SK-N-SH treated with all-trans-retinoic acid at 6 μM for 48 hours (cell line): ENCODE measurements around the gene TRIP6.

Experiments
- ATAC-seq: fragments of 200-7000 bp; cut with Tn5 transposase; 3 replicates; pipeline ENCODE4 v1.9.1; 2020; ENCODE audit warnings: mild to moderate bottlenecking, moderate library complexity
- ARNTL ChIP-seq: fragments of 450-650 bp; formaldehyde crosslinking; IDR thresholded peaks from 2 replicates; pipeline ENCODE4 v1.5.0; 2020; ENCODE audit warnings: low read depth, mild to moderate bottlenecking, moderate library complexity, borderline replicate concordance
- CREB5 ChIP-seq: fragments of 250-450 bp; sonication (Bioruptor Pico); IDR thresholded peaks from 2 replicates; pipeline ENCODE4 v1.5.1; 2020; ENCODE audit warnings: low read depth, mild to moderate bottlenecking, moderate library complexity
- CSDC2 ChIP-seq: fragments of 250-450 bp; sonication (Bioruptor Pico); IDR thresholded peaks from 2 replicates; pipeline ENCODE4 v1.5.0; 2020; ENCODE audit warnings: mild to moderate bottlenecking, moderate library complexity
- ESRRG ChIP-seq: fragments of 250-450 bp; sonication (Bioruptor Pico); IDR thresholded peaks from 2 replicates; pipeline ENCODE4 v1.6.1; 2021; ENCODE audit warnings: mild to moderate bottlenecking
- GLIS3 ChIP-seq: fragments of 250-450 bp; sonication (Bioruptor Pico); IDR thresholded peaks from 2 replicates; pipeline ENCODE4 v1.5.0; 2020; ENCODE audit warnings: mild to moderate bottlenecking, moderate library complexity
- ISL1 ChIP-seq: fragments of 250-450 bp; sonication (Bioruptor Pico); IDR thresholded peaks from 2 replicates; pipeline ENCODE4 v2.1.2; 2022; ENCODE audit warnings: mild to moderate bottlenecking, moderate library complexity
- PPARA ChIP-seq: fragments of 250-450 bp; sonication (Bioruptor Pico); IDR thresholded peaks from 2 replicates; pipeline ENCODE4 v1.5.0; 2020; ENCODE audit warnings: mild to moderate bottlenecking, borderline replicate concordance
- RARB ChIP-seq: fragments of 250-450 bp; sonication (Bioruptor Pico); IDR thresholded peaks from 2 replicates; pipeline ENCODE4 v1.8.0; 2021; ENCODE audit warnings: mild to moderate bottlenecking, moderate library complexity
- SNAI2 ChIP-seq: fragments of 250-450 bp; sonication (Bioruptor Pico); IDR thresholded peaks from 2 replicates; pipeline ENCODE4 v1.5.0; 2020; ENCODE audit warnings: mild to moderate bottlenecking, moderate library complexity
- TCF4 ChIP-seq: fragments of 250-450 bp; sonication (Bioruptor Pico); IDR thresholded peaks from 2 replicates; pipeline ENCODE4 v1.8.0; 2021; ENCODE audit warnings: mild to moderate bottlenecking, moderate library complexity, borderline replicate concordance
- TOX ChIP-seq: fragments of 250-450 bp; sonication (Bioruptor Pico); IDR thresholded peaks from 2 replicates; pipeline ENCODE4 v1.8.0; 2021; ENCODE audit warnings: mild to moderate bottlenecking, moderate library complexity, borderline replicate concordance
- ZC3H10 ChIP-seq: fragments of 250-450 bp; sonication (Bioruptor Pico); IDR thresholded peaks from 2 replicates; pipeline ENCODE4 v1.5.1; 2021; ENCODE audit warnings: mild to moderate bottlenecking, moderate library complexity
- ZFP3 ChIP-seq: fragments of 250-450 bp; sonication (Bioruptor Pico); IDR thresholded peaks from 2 replicates; pipeline ENCODE4 v1.5.0; 2020; ENCODE audit warnings: mild to moderate bottlenecking, moderate library complexity
- ZFP30 ChIP-seq: fragments of 450-650 bp; formaldehyde crosslinking; IDR thresholded peaks from 2 replicates; pipeline ENCODE4 v1.5.0; 2022; ENCODE audit warnings: mild to moderate bottlenecking, moderate library complexity
- ZNF565 ChIP-seq: fragments of 450-650 bp; formaldehyde crosslinking; conservative IDR thresholded peaks from 2 replicates; pipeline ENCODE4 v1.5.0; 2020; ENCODE audit warnings: low read depth, mild to moderate bottlenecking, moderate library complexity
- ZNF70 ChIP-seq: fragments of 450-650 bp; formaldehyde crosslinking; IDR thresholded peaks from 2 replicates; pipeline ENCODE4 v1.5.0; 2020; ENCODE audit warnings: mild to moderate bottlenecking, moderate library complexity
- ZNF8 ChIP-seq: fragments of 450-650 bp; formaldehyde crosslinking; IDR thresholded peaks from 2 replicates; pipeline ENCODE4 v1.5.0; 2020; ENCODE audit warnings: mild to moderate bottlenecking, moderate library complexity
- TF ChIP-seq, protein P1 (sequence below): fragments of 250-450 bp; sonication (Bioruptor Pico); IDR thresholded peaks from 2 replicates; pipeline ENCODE4 v1.8.0; 2021; ENCODE audit warnings: low read depth, mild to moderate bottlenecking, moderate library complexity, borderline replicate concordance
- TF ChIP-seq, protein P2 (sequence below): fragments of 250-450 bp; sonication (Bioruptor Pico); IDR thresholded peaks from 2 replicates; pipeline ENCODE4 v1.8.0; 2020; ENCODE audit warnings: mild to moderate bottlenecking, moderate library complexity, borderline replicate concordance
- TF ChIP-seq, protein P3 (sequence below): fragments of 250-450 bp; sonication (Bioruptor Pico); IDR thresholded peaks from 2 replicates; pipeline ENCODE4 v1.5.1; 2021; ENCODE audit warnings: mild to moderate bottlenecking, moderate library complexity

TRIP6 gene

GRCh38 chr7:100896732-100897608 is 29.8 kb downstream of the TRIP6 start:
- peak; percentile 57 for ATAC-seq

DNA sequence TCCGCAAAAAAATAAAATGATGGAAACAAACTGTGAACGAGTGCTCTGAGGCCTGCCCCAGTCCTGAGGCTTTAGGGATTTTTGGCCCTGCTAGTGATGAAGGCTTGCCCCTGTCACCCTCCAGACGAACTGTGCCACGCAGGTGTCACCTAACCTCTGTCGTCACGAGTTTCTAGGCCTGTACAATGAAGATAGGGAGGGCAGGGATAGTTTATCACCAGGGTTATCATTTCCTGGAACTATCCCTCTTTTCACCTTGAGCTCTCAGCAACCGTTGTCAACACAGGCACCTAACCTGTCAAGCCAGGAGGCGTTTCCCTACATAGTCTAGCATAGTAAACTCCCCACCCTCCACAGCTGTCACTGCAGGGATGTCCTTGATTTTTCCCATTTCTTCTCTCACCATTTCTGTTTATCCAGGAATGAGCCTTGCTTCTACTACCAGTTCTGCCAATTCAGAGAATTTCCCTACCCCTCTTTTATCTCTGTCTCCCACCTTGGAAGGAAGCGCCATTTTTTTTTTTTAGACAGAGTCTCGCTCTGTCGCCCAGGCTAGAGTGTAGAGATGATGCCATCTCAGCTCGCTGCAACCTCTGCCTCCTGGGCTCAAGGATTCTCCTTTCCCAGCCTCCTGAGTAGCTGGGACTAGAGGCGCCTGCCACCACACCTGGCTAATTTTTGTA is 30.7 kb downstream of the TRIP6 start:
- no peak for ATAC-seq
- TF ChIP-seq, protein P1, sequence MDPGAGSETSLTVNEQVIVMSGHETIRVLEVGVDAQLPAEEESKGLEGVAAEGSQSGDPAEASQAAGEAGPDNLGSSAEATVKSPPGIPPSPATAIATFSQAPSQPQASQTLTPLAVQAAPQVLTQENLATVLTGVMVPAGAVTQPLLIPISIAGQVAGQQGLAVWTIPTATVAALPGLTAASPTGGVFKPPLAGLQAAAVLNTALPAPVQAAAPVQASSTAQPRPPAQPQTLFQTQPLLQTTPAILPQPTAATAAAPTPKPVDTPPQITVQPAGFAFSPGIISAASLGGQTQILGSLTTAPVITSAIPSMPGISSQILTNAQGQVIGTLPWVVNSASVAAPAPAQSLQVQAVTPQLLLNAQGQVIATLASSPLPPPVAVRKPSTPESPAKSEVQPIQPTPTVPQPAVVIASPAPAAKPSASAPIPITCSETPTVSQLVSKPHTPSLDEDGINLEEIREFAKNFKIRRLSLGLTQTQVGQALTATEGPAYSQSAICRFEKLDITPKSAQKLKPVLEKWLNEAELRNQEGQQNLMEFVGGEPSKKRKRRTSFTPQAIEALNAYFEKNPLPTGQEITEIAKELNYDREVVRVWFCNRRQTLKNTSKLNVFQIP (CRISPR knock-in tag): no peak
- TF ChIP-seq TOX (CRISPR knock-in tag) (no peak), ZFP30 (CRISPR knock-in tag) (no peak)

More at GRCh38 chr7:100896732-100897608, 29.8 kb downstream of the TRIP6 start:
- no peak for TF ChIP-seq RARB
- no peak for TF ChIP-seq TOX (CRISPR knock-in tag)
- no peak for TF ChIP-seq ZNF565 (CRISPR knock-in tag)
- TF ChIP-seq, protein P1 (CRISPR knock-in tag): no peak
- TF ChIP-seq CSDC2 (CRISPR knock-in tag): no peak
- TF ChIP-seq ESRRG (CRISPR knock-in tag): no peak
- TF ChIP-seq ZNF70 (CRISPR knock-in tag): no peak
- TF ChIP-seq TCF4: no peak
- no peak for TF ChIP-seq PPARA (CRISPR knock-in tag)
- TF ChIP-seq ZFP30 (CRISPR knock-in tag): no peak
- no peak for TF ChIP-seq ARNTL
- no peak for TF ChIP-seq ZFP3 (CRISPR knock-in tag)
- no peak for TF ChIP-seq ZNF8
- no peak for TF ChIP-seq ISL1
- TF ChIP-seq ZC3H10: no peak
- TF ChIP-seq, protein P2, sequence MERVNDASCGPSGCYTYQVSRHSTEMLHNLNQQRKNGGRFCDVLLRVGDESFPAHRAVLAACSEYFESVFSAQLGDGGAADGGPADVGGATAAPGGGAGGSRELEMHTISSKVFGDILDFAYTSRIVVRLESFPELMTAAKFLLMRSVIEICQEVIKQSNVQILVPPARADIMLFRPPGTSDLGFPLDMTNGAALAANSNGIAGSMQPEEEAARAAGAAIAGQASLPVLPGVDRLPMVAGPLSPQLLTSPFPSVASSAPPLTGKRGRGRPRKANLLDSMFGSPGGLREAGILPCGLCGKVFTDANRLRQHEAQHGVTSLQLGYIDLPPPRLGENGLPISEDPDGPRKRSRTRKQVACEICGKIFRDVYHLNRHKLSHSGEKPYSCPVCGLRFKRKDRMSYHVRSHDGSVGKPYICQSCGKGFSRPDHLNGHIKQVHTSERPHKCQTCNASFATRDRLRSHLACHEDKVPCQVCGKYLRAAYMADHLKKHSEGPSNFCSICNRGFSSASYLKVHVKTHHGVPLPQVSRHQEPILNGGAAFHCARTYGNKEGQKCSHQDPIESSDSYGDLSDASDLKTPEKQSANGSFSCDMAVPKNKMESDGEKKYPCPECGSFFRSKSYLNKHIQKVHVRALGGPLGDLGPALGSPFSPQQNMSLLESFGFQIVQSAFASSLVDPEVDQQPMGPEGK (CRISPR knock-in tag): no peak
- no peak for TF ChIP-seq CREB5 (CRISPR knock-in tag)
- no peak for TF ChIP-seq SNAI2 (CRISPR knock-in tag)
- TF ChIP-seq GLIS3 (CRISPR knock-in tag): no peak

GRCh38 chr7:100899432-100899831 is 32.2 kb downstream of the TRIP6 start:
- TF ChIP-seq SNAI2 (CRISPR knock-in tag): no peak
- TF ChIP-seq, protein P3, sequence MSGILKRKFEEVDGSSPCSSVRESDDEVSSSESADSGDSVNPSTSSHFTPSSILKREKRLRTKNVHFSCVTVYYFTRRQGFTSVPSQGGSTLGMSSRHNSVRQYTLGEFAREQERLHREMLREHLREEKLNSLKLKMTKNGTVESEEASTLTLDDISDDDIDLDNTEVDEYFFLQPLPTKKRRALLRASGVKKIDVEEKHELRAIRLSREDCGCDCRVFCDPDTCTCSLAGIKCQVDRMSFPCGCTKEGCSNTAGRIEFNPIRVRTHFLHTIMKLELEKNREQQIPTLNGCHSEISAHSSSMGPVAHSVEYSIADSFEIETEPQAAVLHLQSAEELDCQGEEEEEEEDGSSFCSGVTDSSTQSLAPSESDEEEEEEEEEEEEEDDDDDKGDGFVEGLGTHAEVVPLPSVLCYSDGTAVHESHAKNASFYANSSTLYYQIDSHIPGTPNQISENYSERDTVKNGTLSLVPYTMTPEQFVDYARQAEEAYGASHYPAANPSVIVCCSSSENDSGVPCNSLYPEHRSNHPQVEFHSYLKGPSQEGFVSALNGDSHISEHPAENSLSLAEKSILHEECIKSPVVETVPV (CRISPR knock-in tag): no peak
- no peak for TF ChIP-seq PPARA (CRISPR knock-in tag)
- TF ChIP-seq ZC3H10: no peak
- no peak for ATAC-seq
